AG09309 (cell line): ENCODE measurements around the gene PDE1A.

Source experiments
- DNase-seq: peaks from one replicate; pipeline ENCODE4 v3.0.0-alpha.2; 2010; ENCODE audit warnings: low read depth
- H3K4me3 ChIP-seq: 2 replicates; pipeline ENCODE4 v1.5.1; 2011; ENCODE audit warnings: mild to moderate bottlenecking, low read depth, low read length, moderate library complexity; ENCODE audit not compliant: control insufficient read depth
- CTCF ChIP-seq: IDR thresholded peaks from 2 replicates; pipeline ENCODE4 v1.5.1; 2011; ENCODE audit warnings: mild to moderate bottlenecking, low read depth, low read length, inconsistent platforms; ENCODE audit not compliant: insufficient read depth, control insufficient read depth; ENCODE audit errors: missing control alignments

The PDE1A gene

GRCh38 chr2:182132605-182133004 lies 294.2 kb downstream of the PDE1A start:
- no peak for DNase-seq
- H3K4me3 ChIP-seq, result no peak overlapping the region
- TF ChIP-seq CTCF, result peak; percentile 58

DNA sequence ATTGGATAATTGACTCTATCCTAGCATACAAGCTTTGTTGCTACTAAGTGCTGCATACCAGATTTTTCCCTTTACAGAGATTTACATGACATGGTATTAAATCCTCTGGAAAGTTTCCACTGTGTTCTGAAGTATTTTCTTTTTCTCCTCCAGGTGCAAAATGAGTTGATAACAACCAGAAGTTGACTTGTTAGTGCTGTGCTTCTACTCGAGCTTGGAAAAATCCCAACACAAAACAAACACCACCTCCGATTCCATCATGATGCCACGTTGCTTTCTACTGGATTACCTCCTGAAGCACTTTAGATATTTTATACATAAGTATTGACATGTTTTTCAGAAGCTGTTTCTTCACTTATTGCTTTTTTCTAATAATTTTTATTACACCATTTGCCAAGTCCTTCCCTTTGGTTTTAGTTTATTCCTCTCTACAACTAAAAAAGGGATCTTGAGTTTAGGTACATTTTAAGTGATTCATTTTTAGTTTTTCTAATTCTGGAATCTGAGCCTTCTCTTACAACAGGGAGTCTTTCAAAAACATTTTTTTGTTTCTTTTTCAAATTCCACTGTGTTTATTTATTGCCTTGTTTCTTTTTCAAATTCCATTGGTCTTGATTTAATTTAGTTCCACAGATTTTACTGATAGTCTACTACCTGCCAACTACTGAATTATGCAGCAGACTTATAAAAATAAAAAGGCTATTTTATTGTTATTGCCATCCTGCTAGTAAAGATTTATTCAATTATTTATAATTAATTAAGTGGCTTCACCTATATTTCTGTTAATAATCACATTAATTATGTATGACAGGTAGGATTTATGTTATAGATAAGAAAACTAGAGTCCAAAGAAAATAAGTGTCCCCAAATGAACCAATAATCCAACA lies 297.8 kb downstream of the PDE1A start:
- H3K4me3 ChIP-seq, result no peak overlapping the region
- TF ChIP-seq CTCF, result no peak
- no peak for DNase-seq

GRCh38 chr2:182117196-182117595 lies 309.6 kb downstream of the PDE1A start:
- DNase-seq, result no peak

GRCh38 chr2:182116774-182117173 lies 310.1 kb downstream of the PDE1A start:
- H3K4me3 ChIP-seq, result no peak overlapping the region
- TF ChIP-seq CTCF, result no peak
- no peak for DNase-seq

More at GRCh38 chr2:182117196-182117595, 309.6 kb downstream of the PDE1A start:
- H3K4me3 ChIP-seq, result no peak overlapping the region
- no peak for TF ChIP-seq CTCF

DNA sequence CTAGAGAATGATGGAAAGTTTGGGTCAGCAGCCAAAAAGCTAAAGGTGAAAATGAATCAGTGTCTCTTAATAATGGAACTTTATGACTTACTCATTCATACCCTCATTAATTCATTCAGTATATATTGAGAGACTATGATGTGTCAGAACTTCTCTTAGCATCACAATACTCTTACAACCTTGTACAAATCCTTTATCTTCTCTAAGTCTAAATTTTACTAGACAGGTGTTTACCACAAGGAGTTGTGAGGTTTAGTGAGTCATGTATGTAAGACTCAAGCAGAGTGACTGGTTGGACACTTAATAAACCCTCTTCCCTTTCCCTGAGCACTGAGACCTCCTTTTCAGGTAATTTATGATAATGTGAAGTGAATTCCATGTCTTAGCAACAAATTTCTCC lies 311.6 kb downstream of the PDE1A start:
- no peak for TF ChIP-seq CTCF
- no peak overlapping the region for H3K4me3 ChIP-seq
- DNase-seq, result no peak

- no peak for TF ChIP-seq CTCF
- DNase-seq, result no peak
- H3K4me3 ChIP-seq, result no peak overlapping the region
Observed at GRCh38 chr2:182113334-182113733, 313.5 kb downstream of the PDE1A start.
